OCI-LY7 (cell line): Measurements from ENCODE around the gene NUP160.

ENCODE experiments used
- EZH2phosphoT487 ChIP-seq: fragments of 200-600 bp; sonication (generic); IDR thresholded peaks from 2 replicates; pipeline ENCODE4 v1.6.1; 2018; ENCODE audit warnings: low read depth, borderline replicate concordance, mild to moderate bottlenecking, mixed run types, antibody characterized with exemption, low read length, moderate library complexity, mixed read lengths
- TF ChIP-seq, protein P1 (sequence below): fragments of 200-600 bp; sonication (generic); conservative IDR thresholded peaks from 2 replicates; pipeline ENCODE4 v1.5.1; 2014; ENCODE audit warnings: mild to moderate bottlenecking, antibody characterized with exemption, low read length, moderate library complexity, mixed read lengths

DNA sequence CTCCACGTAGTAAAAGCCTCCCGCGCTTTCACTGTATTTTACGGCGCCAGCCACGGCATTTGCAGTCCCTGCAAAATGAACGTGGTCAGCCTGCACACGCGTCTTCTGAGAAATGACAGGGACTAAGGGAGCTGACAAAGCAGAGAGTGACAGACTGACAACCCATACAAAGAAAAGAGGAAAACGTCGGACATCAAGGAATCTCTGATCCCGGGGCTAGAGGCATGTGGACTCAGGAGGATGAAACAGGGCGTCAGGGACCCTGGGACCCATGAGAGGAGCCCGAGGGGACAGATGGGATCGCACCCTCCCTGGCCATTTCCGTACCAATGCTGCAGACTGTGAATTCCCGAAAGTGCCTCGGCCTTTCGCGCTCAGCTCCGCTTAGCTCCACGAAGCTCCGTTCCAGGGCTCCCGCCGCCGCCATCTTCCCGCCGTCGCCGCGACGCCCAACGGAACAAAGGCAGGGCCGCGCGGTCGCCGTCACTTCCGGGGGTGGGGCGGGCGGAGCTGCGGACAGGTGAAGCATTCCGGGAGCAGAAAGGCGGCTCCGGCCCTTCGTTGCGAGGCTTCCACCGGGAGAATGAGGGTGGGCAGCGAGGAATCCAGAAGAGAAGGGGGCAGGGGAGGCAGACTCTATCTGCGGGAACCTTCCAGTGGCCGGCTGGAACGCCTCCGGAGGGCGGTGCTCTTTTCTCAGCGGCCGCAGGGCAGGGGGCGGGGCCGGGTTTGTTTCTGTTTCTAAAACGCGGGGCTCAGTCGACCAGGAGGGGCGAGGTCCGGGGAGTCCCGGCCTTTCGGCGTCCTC, at the start of gene NUP160:
- TF ChIP-seq, protein P1, sequence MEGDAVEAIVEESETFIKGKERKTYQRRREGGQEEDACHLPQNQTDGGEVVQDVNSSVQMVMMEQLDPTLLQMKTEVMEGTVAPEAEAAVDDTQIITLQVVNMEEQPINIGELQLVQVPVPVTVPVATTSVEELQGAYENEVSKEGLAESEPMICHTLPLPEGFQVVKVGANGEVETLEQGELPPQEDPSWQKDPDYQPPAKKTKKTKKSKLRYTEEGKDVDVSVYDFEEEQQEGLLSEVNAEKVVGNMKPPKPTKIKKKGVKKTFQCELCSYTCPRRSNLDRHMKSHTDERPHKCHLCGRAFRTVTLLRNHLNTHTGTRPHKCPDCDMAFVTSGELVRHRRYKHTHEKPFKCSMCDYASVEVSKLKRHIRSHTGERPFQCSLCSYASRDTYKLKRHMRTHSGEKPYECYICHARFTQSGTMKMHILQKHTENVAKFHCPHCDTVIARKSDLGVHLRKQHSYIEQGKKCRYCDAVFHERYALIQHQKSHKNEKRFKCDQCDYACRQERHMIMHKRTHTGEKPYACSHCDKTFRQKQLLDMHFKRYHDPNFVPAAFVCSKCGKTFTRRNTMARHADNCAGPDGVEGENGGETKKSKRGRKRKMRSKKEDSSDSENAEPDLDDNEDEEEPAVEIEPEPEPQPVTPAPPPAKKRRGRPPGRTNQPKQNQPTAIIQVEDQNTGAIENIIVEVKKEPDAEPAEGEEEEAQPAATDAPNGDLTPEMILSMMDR: no peak
- TF ChIP-seq EZH2phosphoT487: no peak
